H9 (cell line): Measurements from ENCODE around the gene KCNQ2. TPM values are rescaled to one million over a fixed set of nuclear protein-coding genes. Genes with fewer than 3 reads are reported as not detected.

Source experiments
- DNase-seq: peaks from one replicate; pipeline ENCODE4 v3.0.0-alpha.2; 2017
- H2AFZ ChIP-seq: one replicate; pipeline ENCODE4 v1.6.1; 2013; ENCODE audit warnings: mild to moderate bottlenecking, low read length, control low read depth, moderate library complexity
- H2AK5ac ChIP-seq: 2 replicates; pipeline ENCODE4 v1.6.1; 2013; ENCODE audit warnings: low read length, control low read depth, mixed read lengths; ENCODE audit not compliant: insufficient read length
- H2BK120ac ChIP-seq: one replicate; pipeline ENCODE4 v1.6.1; 2013; ENCODE audit warnings: low read depth, mild to moderate bottlenecking, low read length, control low read depth, inconsistent platforms; ENCODE audit not compliant: poor library complexity, severe bottlenecking
- H2BK12ac ChIP-seq: 2 replicates; pipeline ENCODE4 v1.6.1; 2013; ENCODE audit warnings: low read length, control low read depth, mixed read lengths, low read depth; ENCODE audit not compliant: insufficient read length
- H2BK15ac ChIP-seq: 2 replicates; pipeline ENCODE4 v1.6.1; 2013; ENCODE audit warnings: low read depth, low read length, control low read depth
- H2BK20ac ChIP-seq: one replicate; pipeline ENCODE4 v1.6.1; 2013; ENCODE audit warnings: low read depth, mild to moderate bottlenecking, low read length, control low read depth, inconsistent platforms; ENCODE audit not compliant: poor library complexity, severe bottlenecking
- H2BK5ac ChIP-seq: 2 replicates; pipeline ENCODE4 v1.6.1; 2013; ENCODE audit warnings: low read length, control low read depth, mixed read lengths; ENCODE audit not compliant: insufficient read length
- H3K14ac ChIP-seq: 2 replicates; pipeline ENCODE4 v1.6.1; 2013; ENCODE audit warnings: low read length, control low read depth; ENCODE audit not compliant: insufficient read depth
- H3K18ac ChIP-seq: 2 replicates; pipeline ENCODE4 v1.6.1; 2013; ENCODE audit warnings: low read depth, mild to moderate bottlenecking, mixed read lengths, low read length, control low read depth; ENCODE audit not compliant: insufficient read length
- H3K23ac ChIP-seq: 2 replicates; pipeline ENCODE4 v1.6.1; 2013; ENCODE audit warnings: low read length, control low read depth, mixed read lengths, low read depth; ENCODE audit not compliant: insufficient read length
- H3K23me2 ChIP-seq: 2 replicates; pipeline ENCODE4 v1.6.1; 2013; ENCODE audit warnings: low read depth, mild to moderate bottlenecking, mixed read lengths, low read length, control low read depth; ENCODE audit not compliant: insufficient read length, poor library complexity, severe bottlenecking
- H3K27ac ChIP-seq: 2 replicates; pipeline ENCODE4 v1.5.1; 2013; ENCODE audit warnings: low read length, control low read depth, mixed read lengths, low read depth; ENCODE audit not compliant: insufficient read length
- H3K27me3 ChIP-seq: 2 replicates; pipeline ENCODE4 v1.6.1; 2013; ENCODE audit warnings: low read length, control low read depth, inconsistent platforms; ENCODE audit not compliant: insufficient read depth
- H3K4ac ChIP-seq: 2 replicates; pipeline ENCODE4 v1.6.1; 2013; ENCODE audit warnings: low read depth, mild to moderate bottlenecking, control low read depth, inconsistent platforms, low read length, moderate library complexity
- H3K4me1 ChIP-seq: 2 replicates; pipeline ENCODE4 v1.6.1; 2013; ENCODE audit warnings: low read length, control low read depth, inconsistent platforms; ENCODE audit not compliant: insufficient read depth
- H3K4me2 ChIP-seq: 2 replicates; pipeline ENCODE4 v1.6.1; 2013; ENCODE audit warnings: low read length, control low read depth, mixed read lengths; ENCODE audit not compliant: insufficient read length, insufficient read depth
- H3K56ac ChIP-seq: 2 replicates; pipeline ENCODE4 v1.6.1; 2013; ENCODE audit warnings: low read depth, mild to moderate bottlenecking, mixed read lengths, low read length, control low read depth; ENCODE audit not compliant: insufficient read length
- H3K79me1 ChIP-seq: 2 replicates; pipeline ENCODE4 v1.6.1; 2013; ENCODE audit warnings: low read depth, mild to moderate bottlenecking, moderate library complexity, low read length, control low read depth, inconsistent platforms; ENCODE audit not compliant: insufficient read depth, poor library complexity, severe bottlenecking
- H3K79me2 ChIP-seq: 2 replicates; pipeline ENCODE4 v1.6.1; 2013; ENCODE audit warnings: low read length, control low read depth, inconsistent platforms; ENCODE audit not compliant: insufficient read depth
- H3K9ac ChIP-seq: 2 replicates; pipeline ENCODE4 v1.6.1; 2013; ENCODE audit warnings: low read length, control low read depth, mixed read lengths; ENCODE audit not compliant: insufficient read length; ENCODE audit errors: extremely low read depth
- H3K9me3 ChIP-seq: one replicate; pipeline ENCODE4 v1.6.1; 2013; ENCODE audit warnings: low read depth, low read length, inconsistent platforms; ENCODE audit not compliant: control insufficient read depth
- H3T11ph ChIP-seq: one replicate; pipeline ENCODE4 v1.6.1; 2013; ENCODE audit warnings: mild to moderate bottlenecking, low read length, control low read depth, inconsistent platforms
- H4K20me1 ChIP-seq: one replicate; pipeline ENCODE4 v1.6.1; 2013; ENCODE audit not compliant: control insufficient read depth, insufficient read length, insufficient read depth
- H4K5ac ChIP-seq: 2 replicates; pipeline ENCODE4 v1.6.1; 2013; ENCODE audit warnings: low read depth, mild to moderate bottlenecking, mixed read lengths, low read length, control low read depth; ENCODE audit not compliant: insufficient read length
- H4K8ac ChIP-seq: replicated peaks from 2 replicates; pipeline ENCODE4 v1.6.1; 2013; ENCODE audit warnings: low read length, control low read depth, mixed read lengths, low read depth; ENCODE audit not compliant: insufficient read length
- H4K91ac ChIP-seq: 2 replicates; pipeline ENCODE4 v1.6.1; 2013; ENCODE audit warnings: low read depth, mild to moderate bottlenecking, moderate library complexity, mixed read lengths, low read length, control low read depth; ENCODE audit not compliant: insufficient read length
- H3K27ac Mint-ChIP-seq, 3 experiments: 2 replicates in 2 of 3; 3 replicates in 1 of 3; pipeline ENCODE4 v1.8.0; 2020 to 2021; ENCODE audit warnings: mixed read lengths in 3 of 3, mild to moderate bottlenecking in 1 of 3, moderate library complexity in 1 of 3
- H3K27me3 Mint-ChIP-seq: 2 replicates; pipeline ENCODE4 v1.8.0; 2021; ENCODE audit warnings: low read depth, mild to moderate bottlenecking, moderate library complexity, mixed read lengths
- H3K36me3 Mint-ChIP-seq, 3 experiments: 2 replicates in 2 of 3; 3 replicates in 1 of 3; pipeline ENCODE4 v1.8.0; 2020 to 2021; ENCODE audit warnings: low read depth in 3 of 3, mixed read lengths in 3 of 3; ENCODE audit not compliant: insufficient read depth in 1 of 3
- H3K4me1 Mint-ChIP-seq, 2 experiments: 2 replicates each; pipeline ENCODE4 v1.8.0; 2020; ENCODE audit warnings: mixed read lengths in 2 of 2
- H3K4me3 Mint-ChIP-seq, 2 experiments: 2 replicates in 1 of 2; 3 replicates in 1 of 2; pipeline ENCODE4 v1.8.0; 2020 to 2021; ENCODE audit warnings: mild to moderate bottlenecking in 2 of 2, mixed read lengths in 2 of 2, moderate library complexity in 1 of 2
- H3K9me3 Mint-ChIP-seq, 2 experiments: 2 replicates in 1 of 2; 3 replicates in 1 of 2; pipeline ENCODE4 v1.8.0; 2020; ENCODE audit warnings: mild to moderate bottlenecking in 2 of 2, mixed read lengths in 2 of 2, moderate library complexity in 1 of 2
- CTCF ChIP-seq: fragments of 200-600 bp; sonication (generic); conservative IDR thresholded peaks from 3 replicates; pipeline ENCODE4 v1.8.0; 2021; ENCODE audit warnings: antibody characterized with exemption, mild to moderate bottlenecking
- WGBS: extraction: QIAGEN DNeasy Blood & Tissue Kit; methylation state at CpG from one replicate; pipeline ENCODE4 v1.1.7; 2013; ENCODE audit warnings: missing lambda C conversion rate, low lambda C conversion rate, mixed read lengths; ENCODE audit not compliant: insufficient read length; ENCODE audit errors: extremely low coverage; 5-methylcytosine and 5-hydroxymethylcytosine counted together
- total RNA-seq: library from RNA; stranded (reverse); gene quantifications from 2 replicates; pipeline ENCODE4 v1.2.1, GENCODE V29; 2021

KCNQ2 gene
- total RNA-seq, 1 experiment from 2014 or later = 69.2 TPM

DNA sequence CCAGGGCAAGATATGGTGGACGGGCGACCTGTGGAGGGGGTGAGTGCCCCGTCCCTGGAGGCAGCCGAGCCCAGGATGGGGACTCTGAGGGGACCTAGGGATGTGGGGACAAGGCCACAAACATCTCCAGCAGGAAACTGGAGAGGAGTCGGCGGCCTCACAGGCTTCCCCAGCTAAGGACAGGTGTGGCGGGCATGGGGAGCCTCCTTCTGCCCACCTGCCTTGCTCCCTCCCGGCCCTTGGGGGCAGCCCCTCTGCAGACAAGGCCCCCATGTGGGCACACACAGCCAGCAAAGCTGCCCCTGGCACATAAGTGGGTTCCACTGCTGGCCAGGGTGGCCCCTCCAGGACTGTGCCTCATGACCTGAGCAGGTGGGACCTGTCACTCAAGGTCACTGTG lies 115.9 kb downstream of the KCNQ2 start:
- Histone ChIP-seq H3K79me1 (no peaks in the 10 kb centered on the region), H2AFZ (no peak overlapping the region), H4K20me1 (no peaks in the 10 kb centered on the region), H3K14ac (no peak overlapping the region; the same call in 1 of the 2 replicates), H3K56ac (no peak overlapping the region), H2BK12ac (no peak overlapping the region), H3K4me2 (no peak overlapping the region), H2AK5ac (no peak overlapping the region), H4K8ac (no peak overlapping the region), H2BK15ac (no peak overlapping the region), H4K5ac (no peak overlapping the region), H3K23me2 (peaks cover under 1% of the 10 kb centered on the region), H3K18ac (no peak overlapping the region), H3K4me1 (no peaks in the 10 kb centered on the region), H3K23ac (no peak overlapping the region), H3K27me3 (no peaks in the 10 kb centered on the region; the same call in 1 of the 2 replicates), H3T11ph (no peak overlapping the region), H3K79me2 (no peaks in the 10 kb centered on the region), H2BK5ac (no peak overlapping the region), H3K4ac (no peak overlapping the region), H4K91ac (no peak overlapping the region), H2BK120ac (no peak overlapping the region), H3K9me3 (no peaks in the 10 kb centered on the region), H2BK20ac (no peak overlapping the region), H3K9ac (no peak overlapping the region), H3K27ac (no peak overlapping the region)
- no peak for DNase-seq
- H3K36me3 Mint-ChIP-seq = no peaks in the 10 kb centered on the region
- H3K9me3 Mint-ChIP-seq = no peaks in the 10 kb centered on the region
- peaks cover 24% of the 10 kb centered on the region for H3K27me3 Mint-ChIP-seq
- WGBS = no CpG with 5 or more reads among the region's 8 CpGs
- no peak overlapping the region for H3K4me3 Mint-ChIP-seq
- H3K27ac Mint-ChIP-seq = no peak overlapping the region
- H3K4me1 Mint-ChIP-seq = peaks cover 5 to 12% of the 10 kb centered on the region in 2 experiments
- no peak for TF ChIP-seq CTCF
